HAP-1 (cell line): ENCODE data around the gene EFNA2.

Experiments
- DNase-seq, 2 experiments: peaks; one replicate each; pipeline ENCODE4 v3.0.0-alpha.2; 2016 to 2020; ENCODE audit warnings: low spot score in 2 of 2
- H3K27me3 ChIP-seq: fragments of 250-450 bp; sonication (Bioruptor Pico); 2 replicates; pipeline ENCODE4 v1.5.1; 2020; ENCODE audit warnings: low read depth, mild to moderate bottlenecking, moderate library complexity
- H3K36me3 ChIP-seq: fragments of 250-450 bp; sonication (Bioruptor Pico); replicated peaks from 2 replicates; pipeline ENCODE4 v1.5.1; 2020; ENCODE audit warnings: mild to moderate bottlenecking
- H3K4me1 ChIP-seq: fragments of 250-450 bp; sonication (Bioruptor Pico); 2 replicates; pipeline ENCODE4 v1.5.1; 2020; ENCODE audit warnings: mild to moderate bottlenecking
- H3K4me3 ChIP-seq: fragments of 250-450 bp; sonication (Bioruptor Pico); 2 replicates; pipeline ENCODE4 v1.5.1; 2020; ENCODE audit warnings: mild to moderate bottlenecking, moderate library complexity
- H3K9me3 ChIP-seq: fragments of 250-450 bp; sonication (Bioruptor Pico); 2 replicates; pipeline ENCODE4 v1.5.1; 2020; ENCODE audit warnings: mild to moderate bottlenecking, moderate library complexity
- in situ Hi-C: fragments of 300-500 bp; cut with MboI; formaldehyde crosslinking; loops from 3 replicates; pipeline ENCODE4 v1.14.3; 2020; ENCODE audit warnings: low sequenced_read_pairs, inconsistent platforms, mixed read lengths

Gene EFNA2

DNA sequence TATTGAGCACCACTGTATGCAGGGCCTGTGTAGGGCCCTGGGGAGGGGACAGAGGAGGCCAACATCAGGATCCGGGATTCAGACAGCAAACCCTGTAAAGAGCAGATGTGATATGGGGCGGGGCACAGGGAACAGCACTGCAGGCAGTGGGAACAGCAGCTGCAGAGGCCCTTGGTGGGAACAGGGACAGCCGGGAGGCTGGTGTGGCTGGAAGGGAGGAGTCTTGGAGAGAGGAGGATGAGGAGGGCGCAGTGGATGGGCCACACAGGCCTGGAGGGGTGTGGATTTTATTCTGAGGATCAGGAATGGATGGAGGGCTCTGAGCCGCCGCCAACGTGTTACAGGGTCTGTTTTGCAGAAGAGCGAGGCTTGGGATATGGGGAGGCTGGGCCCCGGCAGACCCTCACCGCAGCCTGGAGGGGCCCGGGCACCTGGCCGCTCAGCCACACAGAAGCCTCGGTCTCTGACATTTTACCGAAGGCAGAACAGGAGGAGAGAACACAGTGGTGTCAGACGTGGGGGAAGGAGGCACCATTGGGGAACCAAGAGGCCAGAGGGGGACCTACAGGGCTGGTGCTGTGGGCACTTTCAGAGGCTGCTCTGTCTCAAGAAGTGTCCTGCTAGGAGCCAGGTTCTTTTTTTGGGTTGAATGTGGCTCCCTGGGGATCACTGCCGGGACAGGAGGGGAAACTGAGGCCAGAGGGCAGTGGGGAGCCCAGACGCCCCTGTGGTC is 6.9 kb downstream of the EFNA2 start:
- Histone ChIP-seq H3K36me3 (no peaks in the 10 kb centered on the region), H3K9me3 (no peaks in the 10 kb centered on the region), H3K4me1 (peaks cover 4% of the 10 kb centered on the region; the same call in 1 of the 2 replicates), H3K27me3 (no peaks in the 10 kb centered on the region), H3K4me3 (no peak overlapping the region)
- in situ Hi-C loops: no loop called here
- no peak for DNase-seq

DNA sequence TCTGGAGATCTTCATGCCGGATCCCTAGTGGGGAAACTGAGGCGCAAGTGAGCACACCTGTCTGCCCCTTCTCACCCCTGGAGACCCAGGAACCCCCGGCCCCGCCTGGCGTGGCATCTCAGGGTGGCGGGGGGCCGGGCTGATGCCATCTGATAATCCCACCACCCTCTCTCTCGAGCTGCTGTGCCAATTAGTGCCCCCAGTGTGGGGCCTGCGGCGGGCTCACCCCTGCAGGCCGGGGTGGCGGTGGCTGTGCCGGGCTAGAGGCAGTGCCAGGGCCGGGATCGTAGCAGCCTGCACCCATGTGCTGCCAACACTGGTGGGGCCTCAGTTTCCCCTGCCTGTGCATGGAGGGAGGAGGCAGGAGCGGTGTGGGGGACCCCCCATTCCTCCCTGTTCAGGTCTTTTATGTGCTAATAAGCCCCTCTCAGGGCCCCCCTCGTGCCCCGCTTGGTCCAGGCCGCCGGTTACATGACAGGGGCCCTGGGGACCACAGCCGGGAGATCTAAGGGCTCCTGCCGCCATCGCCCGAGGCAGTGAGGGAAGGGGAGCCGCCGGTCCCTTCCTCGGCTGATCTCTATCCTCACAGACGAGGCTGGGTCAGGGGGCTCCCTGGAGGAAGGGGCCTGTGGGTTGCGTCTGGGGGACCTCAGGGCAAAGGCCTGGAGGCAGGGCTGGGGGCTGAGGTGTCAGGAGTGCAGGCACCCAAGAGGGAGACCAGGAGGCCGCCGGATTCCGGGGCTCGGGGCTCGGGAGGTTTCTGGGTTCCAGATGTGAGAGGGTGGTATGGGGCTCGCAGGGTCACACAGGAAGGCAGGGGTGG is 8.3 kb downstream of the EFNA2 start:
- no peaks in the 10 kb centered on the region; the same call in 1 of the 2 replicates for H3K36me3 ChIP-seq
- no peak overlapping the region for H3K4me3 ChIP-seq
- no peaks in the 10 kb centered on the region for H3K9me3 ChIP-seq
- DNase-seq: no peak
- H3K27me3 ChIP-seq: no peaks in the 10 kb centered on the region
- in situ Hi-C loops: no loop called here
- H3K4me1 ChIP-seq: peaks cover 4% of the 10 kb centered on the region; the same call in 1 of the 2 replicates

DNA sequence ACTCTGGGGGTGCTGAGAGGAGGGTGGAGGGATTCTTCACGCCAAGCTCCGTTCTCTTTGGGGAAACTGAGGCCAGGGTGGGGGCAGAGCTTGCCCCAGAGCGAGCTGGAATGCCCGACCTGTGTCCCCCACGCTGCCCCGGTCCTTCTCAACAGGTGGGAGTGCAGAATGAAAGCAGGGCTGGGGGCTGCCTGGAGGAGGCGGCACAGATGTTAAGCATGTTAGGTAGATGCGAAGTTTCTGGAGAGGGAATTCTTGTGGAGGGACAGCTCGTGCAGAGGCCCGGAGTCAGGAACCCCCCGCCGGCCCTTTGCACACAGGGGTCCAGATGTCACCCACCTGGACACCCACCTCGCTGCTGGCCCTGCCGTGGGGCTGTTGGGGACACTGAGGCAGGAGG is 9.0 kb downstream of the EFNA2 start:
- H3K27me3 ChIP-seq: no peaks in the 10 kb centered on the region
- in situ Hi-C loops: no loop called here
- no peak overlapping the region for H3K4me3 ChIP-seq
- no peak for DNase-seq
- no peaks in the 10 kb centered on the region; the same call in 1 of the 2 replicates for H3K36me3 ChIP-seq
- peaks cover 4% of the 10 kb centered on the region; the same call in 1 of the 2 replicates for H3K4me1 ChIP-seq
- no peaks in the 10 kb centered on the region for H3K9me3 ChIP-seq

DNA sequence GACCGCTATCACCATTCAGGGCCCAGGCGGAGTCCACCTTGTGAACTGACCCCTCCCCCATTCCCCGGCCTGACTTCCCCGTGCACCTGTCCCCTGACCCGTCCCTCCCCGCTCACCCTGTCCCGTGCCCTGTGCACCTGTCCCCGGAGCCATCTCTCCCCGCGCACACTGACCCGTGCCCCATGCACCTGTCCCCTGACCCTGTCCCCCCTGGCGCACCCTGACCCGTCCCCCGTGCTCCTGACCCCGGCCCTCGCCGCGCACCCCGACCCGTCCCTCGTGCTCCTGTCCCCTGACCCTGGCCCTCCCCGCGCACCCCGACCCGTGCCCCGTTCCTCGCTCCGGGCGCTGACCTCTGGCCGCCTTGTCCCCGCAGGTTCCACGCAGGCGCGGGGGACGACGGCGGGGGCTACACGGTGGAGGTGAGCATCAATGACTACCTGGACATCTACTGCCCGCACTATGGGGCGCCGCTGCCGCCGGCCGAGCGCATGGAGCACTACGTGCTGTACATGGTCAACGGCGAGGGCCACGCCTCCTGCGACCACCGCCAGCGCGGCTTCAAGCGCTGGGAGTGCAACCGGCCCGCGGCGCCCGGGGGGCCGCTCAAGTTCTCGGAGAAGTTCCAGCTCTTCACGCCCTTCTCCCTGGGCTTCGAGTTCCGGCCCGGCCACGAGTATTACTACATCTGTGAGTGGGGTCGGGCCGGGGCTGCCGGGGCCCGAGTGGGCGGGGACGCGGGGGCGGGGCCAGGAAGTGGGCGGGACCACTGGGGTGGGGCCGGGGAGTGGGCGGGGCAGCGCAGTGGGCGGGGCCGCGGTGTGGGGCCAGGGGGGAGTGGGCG is 9.7 kb downstream of the EFNA2 start:
- peaks cover 4% of the 10 kb centered on the region; the same call in 1 of the 2 replicates for H3K4me1 ChIP-seq
- no peaks in the 10 kb centered on the region for H3K9me3 ChIP-seq
- peak in 1 of 2 experiments; percentile 72 for DNase-seq
- in situ Hi-C loops: no loop called here
- no peaks in the 10 kb centered on the region for H3K27me3 ChIP-seq
- no peak overlapping the region for H3K4me3 ChIP-seq
- H3K36me3 ChIP-seq: no peaks in the 10 kb centered on the region; the same call in 1 of the 2 replicates

DNA sequence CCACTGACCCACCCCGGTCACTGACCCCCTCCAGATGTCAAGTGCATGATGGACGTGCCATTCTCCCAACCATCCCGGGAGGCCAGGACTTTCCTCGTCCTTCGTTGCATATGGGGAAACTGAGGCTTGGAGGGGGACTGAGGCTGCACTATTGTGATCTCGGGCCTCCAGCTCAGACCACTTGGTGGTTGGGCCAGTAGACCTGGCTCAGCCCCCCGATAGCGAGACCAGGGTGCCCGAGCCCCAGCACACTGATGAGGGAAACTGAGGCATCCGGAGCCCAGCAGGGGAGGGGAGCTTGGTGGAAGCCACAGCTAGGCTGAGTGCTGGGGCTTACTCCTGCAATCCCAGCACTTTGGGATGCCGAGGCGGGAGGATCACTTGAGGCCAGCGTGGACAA is 10.4 kb downstream of the EFNA2 start:
- no peaks in the 10 kb centered on the region for H3K27me3 ChIP-seq
- no peak overlapping the region for H3K4me3 ChIP-seq
- H3K36me3 ChIP-seq: no peaks in the 10 kb centered on the region; the same call in 1 of the 2 replicates
- H3K9me3 ChIP-seq: no peaks in the 10 kb centered on the region
- in situ Hi-C loops: no loop called here
- DNase-seq: no peak
- H3K4me1 ChIP-seq: peaks cover 4% of the 10 kb centered on the region; the same call in 1 of the 2 replicates

DNA sequence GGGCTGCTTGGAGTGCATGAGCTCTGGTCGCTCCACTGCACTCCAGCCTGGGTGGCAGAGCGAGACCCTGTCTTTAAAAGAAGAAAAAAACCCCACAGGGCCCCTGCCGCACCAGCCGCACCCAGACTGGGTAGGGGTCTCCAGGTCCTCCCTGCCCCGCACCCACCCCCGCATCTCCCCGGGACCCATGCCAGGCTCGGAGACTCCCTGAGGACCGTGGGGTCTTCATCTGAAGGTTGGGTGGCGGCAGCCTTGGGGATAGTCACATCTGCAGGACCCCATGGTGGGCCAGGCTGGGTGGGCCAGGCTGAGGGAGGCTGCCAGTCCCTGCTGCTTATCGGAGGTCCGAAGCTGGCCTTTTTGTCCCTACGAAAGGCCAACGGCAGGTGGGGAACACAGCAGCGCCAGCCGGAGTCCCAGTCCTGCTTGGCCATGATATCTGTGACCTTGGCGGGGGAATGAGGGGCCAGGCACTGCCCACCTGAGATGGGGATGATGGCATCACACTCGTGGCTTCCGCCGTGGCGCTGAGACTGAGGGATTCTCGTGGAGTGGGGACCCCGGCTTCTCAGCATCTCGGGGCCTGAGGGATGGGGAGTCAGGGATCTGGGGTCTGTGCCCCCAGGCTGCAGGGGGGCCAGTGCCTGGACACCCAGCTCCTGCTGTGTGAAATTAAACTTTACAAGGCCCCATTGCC is 11.1 kb downstream of the EFNA2 start:
- Histone ChIP-seq H3K27me3 (no peaks in the 10 kb centered on the region), H3K4me3 (no peak overlapping the region), H3K36me3 (no peaks in the 10 kb centered on the region; the same call in 1 of the 2 replicates), H3K4me1 (peaks cover 4% of the 10 kb centered on the region; the same call in 1 of the 2 replicates), H3K9me3 (no peaks in the 10 kb centered on the region)
- DNase-seq: no peak
- in situ Hi-C loops: no loop called here

DNA sequence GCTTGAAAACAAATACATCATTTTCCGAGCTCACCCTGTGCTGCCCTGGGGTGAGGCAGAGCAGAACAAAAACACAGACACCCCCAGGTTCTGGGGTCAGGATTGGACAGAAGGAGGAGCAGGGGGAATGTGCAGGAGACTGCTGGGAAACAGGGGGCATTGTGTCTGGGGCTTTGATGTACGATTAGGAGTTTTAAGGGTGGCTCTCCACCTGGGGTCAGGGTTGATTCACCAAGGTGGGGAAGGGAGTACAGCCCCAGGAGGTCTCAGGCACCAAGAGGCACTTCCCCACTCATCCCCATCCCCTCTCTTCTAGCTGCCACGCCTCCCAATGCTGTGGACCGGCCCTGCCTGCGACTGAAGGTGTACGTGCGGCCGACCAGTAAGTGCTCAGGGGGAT is 12.6 kb downstream of the EFNA2 start:
- in situ Hi-C loops: no loop called here
- Histone ChIP-seq H3K4me1 (peaks cover 4% of the 10 kb centered on the region; the same call in 1 of the 2 replicates), H3K36me3 (no peaks in the 10 kb centered on the region; the same call in 1 of the 2 replicates), H3K4me3 (no peak overlapping the region), H3K27me3 (no peaks in the 10 kb centered on the region), H3K9me3 (no peaks in the 10 kb centered on the region)
- no peak for DNase-seq

DNA sequence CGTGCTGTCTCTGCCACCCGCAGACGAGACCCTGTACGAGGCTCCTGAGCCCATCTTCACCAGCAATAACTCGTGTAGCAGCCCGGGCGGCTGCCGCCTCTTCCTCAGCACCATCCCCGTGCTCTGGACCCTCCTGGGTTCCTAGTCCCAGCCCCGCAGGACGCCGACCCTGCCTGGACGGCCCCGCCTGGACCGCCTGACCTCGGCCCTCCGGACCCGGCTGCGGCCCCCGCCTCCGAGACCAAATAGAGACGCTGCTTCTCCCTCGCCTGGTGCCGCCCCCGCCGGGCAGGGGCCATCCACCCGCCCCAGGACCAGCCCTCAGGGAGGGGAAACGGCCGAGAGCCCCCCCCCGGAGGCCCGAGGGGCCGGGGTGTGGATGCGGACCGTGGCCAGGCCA is 14.1 kb downstream of the EFNA2 start:
- in situ Hi-C loops: no loop called here
- Histone ChIP-seq H3K9me3 (no peaks in the 10 kb centered on the region), H3K27me3 (no peaks in the 10 kb centered on the region), H3K36me3 (no peaks in the 10 kb centered on the region; the same call in 1 of the 2 replicates), H3K4me1 (peaks cover 4% of the 10 kb centered on the region; the same call in 1 of the 2 replicates), H3K4me3 (no peak overlapping the region)
- no peak for DNase-seq

DNA sequence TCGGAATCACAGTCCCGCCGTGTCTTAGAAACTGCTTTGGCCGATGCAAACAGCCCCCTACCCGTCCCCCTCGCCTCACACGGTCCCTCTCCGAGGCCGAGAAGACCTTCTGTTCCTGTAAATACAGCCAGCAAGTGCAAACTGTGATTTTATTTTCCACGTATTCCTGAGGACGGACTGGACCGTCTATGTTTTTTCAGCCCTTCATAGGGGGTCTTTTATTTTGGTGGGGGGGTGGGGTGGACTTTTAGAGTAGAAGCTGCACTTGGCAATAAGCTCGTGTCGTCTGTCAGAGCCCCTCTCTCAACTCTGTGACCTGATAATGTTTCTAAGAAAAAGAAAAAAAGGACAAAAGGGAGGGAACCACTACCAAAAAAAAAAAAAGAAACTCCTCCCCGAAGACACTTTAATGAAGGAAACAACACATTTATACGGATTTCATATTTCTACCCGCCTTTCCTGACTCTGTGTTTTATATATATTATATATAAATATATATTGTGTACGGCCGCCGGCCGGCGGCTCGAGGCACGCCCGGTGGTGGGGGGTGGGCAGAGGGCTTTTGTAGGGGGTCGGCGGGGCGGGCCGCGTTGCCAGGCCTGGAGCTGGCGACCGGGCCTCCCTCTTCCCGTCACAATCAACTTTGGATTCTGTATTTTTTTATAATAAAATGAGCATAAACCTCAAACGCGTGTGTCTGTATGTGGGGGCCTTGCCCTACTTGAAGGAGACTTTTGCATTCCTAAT is 15.2 kb downstream of the EFNA2 start:
- DNase-seq: no peak
- Histone ChIP-seq H3K27me3 (no peaks in the 10 kb centered on the region), H3K4me3 (no peak overlapping the region), H3K4me1 (no peaks in the 10 kb centered on the region; the same call in 1 of the 2 replicates), H3K9me3 (no peaks in the 10 kb centered on the region), H3K36me3 (no peaks in the 10 kb centered on the region; the same call in 1 of the 2 replicates)
- in situ Hi-C loops: no loop called here

DNA sequence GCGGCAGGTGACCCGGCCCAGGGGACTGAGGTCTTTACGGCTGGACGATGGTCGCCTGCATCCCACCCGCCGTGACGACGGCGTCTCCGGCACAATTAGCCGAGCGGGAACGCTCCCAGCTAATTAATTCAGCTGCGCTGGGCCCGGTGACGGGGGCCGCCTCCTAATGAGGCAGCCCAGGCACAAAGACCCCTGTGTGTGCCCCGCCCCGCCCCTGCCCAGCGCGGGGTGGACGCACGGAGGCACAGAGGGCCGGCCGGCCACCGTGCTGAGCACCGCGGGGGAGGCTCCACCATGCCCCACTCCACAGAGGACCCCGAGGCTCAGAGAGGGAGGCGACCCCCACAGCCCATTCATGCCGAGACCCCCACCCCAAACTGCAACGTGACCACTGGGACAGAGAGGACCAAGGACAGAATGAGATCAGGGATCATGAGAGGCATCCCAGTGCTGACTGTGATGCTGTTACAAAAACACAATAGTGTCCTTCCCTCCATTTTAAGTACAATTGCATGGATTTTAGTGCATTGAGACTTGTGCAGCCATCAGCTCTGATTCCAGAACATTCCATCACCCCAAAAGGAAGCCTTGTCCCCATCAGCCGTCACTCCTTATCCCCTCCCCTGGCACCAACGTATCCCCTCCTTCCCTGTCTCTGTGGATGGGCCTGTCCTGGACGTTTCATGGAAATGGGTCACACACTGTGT is 17.0 kb downstream of the EFNA2 start:
- no peaks in the 10 kb centered on the region for H3K9me3 ChIP-seq
- in situ Hi-C loops: no loop called here
- no peaks in the 10 kb centered on the region; the same call in 1 of the 2 replicates for H3K36me3 ChIP-seq
- H3K27me3 ChIP-seq: no peaks in the 10 kb centered on the region
- no peak overlapping the region for H3K4me3 ChIP-seq
- no peaks in the 10 kb centered on the region; the same call in 1 of the 2 replicates for H3K4me1 ChIP-seq
- no peak for DNase-seq

DNA sequence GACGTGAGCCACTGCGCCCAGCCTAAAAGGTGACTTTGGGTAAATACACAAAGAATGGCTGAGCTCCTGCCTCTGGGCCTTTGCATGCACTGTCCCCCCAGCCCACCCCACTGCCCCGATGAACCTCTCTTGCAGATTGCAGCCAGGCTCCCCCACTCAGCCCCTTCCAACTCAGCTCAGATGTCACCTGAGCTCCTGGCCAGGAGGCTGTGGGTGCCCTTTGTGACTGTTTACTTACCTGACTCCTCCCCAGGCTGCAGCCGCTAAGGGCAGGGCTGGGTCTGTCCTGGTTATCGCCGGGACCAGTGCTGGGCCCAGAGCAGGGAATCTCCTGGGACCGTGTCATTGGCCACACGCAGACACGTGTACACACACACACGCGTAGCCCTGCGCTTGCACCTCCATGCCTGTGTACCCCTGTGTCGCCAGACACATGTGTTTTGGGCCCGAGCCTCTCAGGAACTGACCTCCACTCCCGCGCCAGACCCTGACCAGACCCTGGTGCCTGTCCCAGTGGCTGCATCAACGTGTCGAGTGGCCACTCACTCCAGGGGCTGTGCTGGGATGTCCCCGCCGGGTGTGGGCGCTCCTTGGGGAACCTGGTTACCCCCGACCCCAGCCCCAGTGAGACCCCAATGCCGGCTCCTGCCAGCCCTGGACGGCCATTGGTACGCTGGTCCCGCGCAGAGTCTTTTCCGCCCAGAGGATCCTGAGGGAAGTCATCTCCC is 18.7 kb downstream of the EFNA2 start:
- Histone ChIP-seq H3K36me3 (no peaks in the 10 kb centered on the region), H3K27me3 (no peaks in the 10 kb centered on the region), H3K4me3 (no peak overlapping the region), H3K4me1 (no peaks in the 10 kb centered on the region; the same call in 1 of the 2 replicates), H3K9me3 (no peaks in the 10 kb centered on the region)
- in situ Hi-C loops: no loop called here
- DNase-seq: no peak
